Measurements from ENCODE around the gene STARD9.
"Not testable (repeated sequence)": the region's sequence is repeated elsewhere in the genome, so short reads cannot be mapped to it uniquely, and the experiment has no call there.

STARD9 gene

GRCh38 chr15:42575188-42576039, at the start of gene STARD9:
Gene STARD9, plus strand, starts transcription at chr15:42575606. Its CDS starts 110 bp downstream, at chr15:42575716.
- peak within 1 kb of the TSS; percentile 69 for H3K27ac Mint-ChIP-seq
- H3K4me1 Mint-ChIP-seq (ENCODE audit: low read depth): peaks cover 36% of the 10 kb centered on the region
- H3K36me3 Mint-ChIP-seq (ENCODE audit: low read depth): no peaks in the 10 kb centered on the region
- H3K27me3 Mint-ChIP-seq: peaks cover 3% of the 10 kb centered on the region
- peak within 1 kb of the TSS; percentile 90 for H3K4me3 Mint-ChIP-seq
- no peaks in the 10 kb centered on the region for H3K9me3 Mint-ChIP-seq

- Mint-ChIP-seq H3K27me3 (no peaks in the 10 kb centered on the region), H3K4me1 (ENCODE audit: low read depth) (no peaks in the 10 kb centered on the region), H3K36me3 (ENCODE audit: low read depth) (peaks cover 41% of the 10 kb centered on the region), H3K9me3 (no peaks in the 10 kb centered on the region), H3K27ac (no peak overlapping the region), H3K4me3 (no peak overlapping the region)
Measured at GRCh38 chr15:42528970-42529369, 46.4 kb upstream of the STARD9 start.

GRCh38 chr15:42533246-42533645, 42.2 kb upstream of the STARD9 start:
- no peak overlapping the region for H3K4me3 Mint-ChIP-seq
- no peaks in the 10 kb centered on the region for H3K9me3 Mint-ChIP-seq
- H3K27me3 Mint-ChIP-seq: no peaks in the 10 kb centered on the region
- no peak overlapping the region for H3K27ac Mint-ChIP-seq
- H3K4me1 Mint-ChIP-seq (ENCODE audit: low read depth): no peaks in the 10 kb centered on the region
- peaks cover 48% of the 10 kb centered on the region for H3K36me3 Mint-ChIP-seq (ENCODE audit: low read depth)

GRCh38 chr15:42544853-42545629, 30.4 kb upstream of the STARD9 start:
- no peaks in the 10 kb centered on the region for H3K27me3 Mint-ChIP-seq
- peaks cover 42% of the 10 kb centered on the region for H3K36me3 Mint-ChIP-seq (ENCODE audit: low read depth)
- no peaks in the 10 kb centered on the region for H3K9me3 Mint-ChIP-seq
- no peak overlapping the region for H3K4me3 Mint-ChIP-seq
- peaks cover 42% of the 10 kb centered on the region for H3K4me1 Mint-ChIP-seq (ENCODE audit: low read depth)
- no peak overlapping the region for H3K27ac Mint-ChIP-seq

- Mint-ChIP-seq H3K27ac (peak overlapping the region; percentile 99), H3K9me3 (no peaks in the 10 kb centered on the region), H3K27me3 (no peaks in the 10 kb centered on the region), H3K4me1 (ENCODE audit: low read depth) (peaks cover 54% of the 10 kb centered on the region), H3K4me3 (peak overlapping the region; percentile 100), H3K36me3 (ENCODE audit: low read depth) (peaks cover 34% of the 10 kb centered on the region)
Measured at GRCh38 chr15:42547918-42548248, 27.5 kb upstream of the STARD9 start.

GRCh38 chr15:42548249-42549031, 27.0 kb upstream of the STARD9 start, which contains the start of the genes HAUS2 and LRRC57:
Gene HAUS2, plus strand, starts transcription at chr15:42548838. Its CDS starts 35 bp downstream, at chr15:42548873.
Gene LRRC57, minus strand, starts transcription at chr15:42548793. Its CDS starts 359 bp downstream, at chr15:42548434.
- Mint-ChIP-seq H3K4me3 (peak within 1 kb of the TSS; percentile 100), H3K27me3 (no peaks in the 10 kb centered on the region), H3K9me3 (no peaks in the 10 kb centered on the region), H3K27ac (peak within 1 kb of the TSS; percentile 99), H3K36me3 (ENCODE audit: low read depth) (peaks cover 34% of the 10 kb centered on the region), H3K4me1 (ENCODE audit: low read depth) (peaks cover 56% of the 10 kb centered on the region)

- no peaks in the 10 kb centered on the region for H3K9me3 Mint-ChIP-seq
- H3K4me3 Mint-ChIP-seq: peak overlapping the region; percentile 100
Measured at GRCh38 chr15:42549032-42549491, 26.3 kb upstream of the STARD9 start.

GRCh38 chr15:42549741-42550392, 25.5 kb upstream of the STARD9 start:
- H3K36me3 Mint-ChIP-seq (ENCODE audit: low read depth): peaks cover 41% of the 10 kb centered on the region
- H3K4me3 Mint-ChIP-seq: peak overlapping the region; percentile 100
- H3K27me3 Mint-ChIP-seq: no peaks in the 10 kb centered on the region
- no peaks in the 10 kb centered on the region for H3K9me3 Mint-ChIP-seq
- H3K27ac Mint-ChIP-seq: peak overlapping the region; percentile 88
- H3K4me1 Mint-ChIP-seq (ENCODE audit: low read depth): peaks cover 60% of the 10 kb centered on the region

More at GRCh38 chr15:42549032-42549491, 26.3 kb upstream of the STARD9 start:
- H3K27ac Mint-ChIP-seq: peak overlapping the region; percentile 99
- H3K36me3 Mint-ChIP-seq (ENCODE audit: low read depth): peaks cover 36% of the 10 kb centered on the region
- H3K27me3 Mint-ChIP-seq: no peaks in the 10 kb centered on the region
- peaks cover 61% of the 10 kb centered on the region for H3K4me1 Mint-ChIP-seq (ENCODE audit: low read depth)

- Mint-ChIP-seq H3K4me3 (no peak overlapping the region), H3K27ac (no peak overlapping the region), H3K4me1 (ENCODE audit: low read depth) (peaks cover 31% of the 10 kb centered on the region), H3K27me3 (no peaks in the 10 kb centered on the region), H3K9me3 (no peaks in the 10 kb centered on the region), H3K36me3 (ENCODE audit: low read depth) (peaks cover 38% of the 10 kb centered on the region)
Measured at GRCh38 chr15:42553554-42553953, 21.9 kb upstream of the STARD9 start.

- Mint-ChIP-seq H3K36me3 (ENCODE audit: low read depth) (peaks cover 53% of the 10 kb centered on the region), H3K4me1 (ENCODE audit: low read depth) (peaks cover 16% of the 10 kb centered on the region)
- not testable (repeated sequence) for H3K9me3 Mint-ChIP-seq, H3K27me3 Mint-ChIP-seq, H3K4me3 Mint-ChIP-seq, H3K27ac Mint-ChIP-seq
Measured at GRCh38 chr15:42556550-42557207, 18.7 kb upstream of the STARD9 start.

GRCh38 chr15:42558739-42559138, 16.7 kb upstream of the STARD9 start:
- no peak overlapping the region for H3K27ac Mint-ChIP-seq
- H3K4me3 Mint-ChIP-seq: no peak overlapping the region
- peaks cover 5% of the 10 kb centered on the region for H3K4me1 Mint-ChIP-seq (ENCODE audit: low read depth)
- peaks cover 60% of the 10 kb centered on the region for H3K36me3 Mint-ChIP-seq (ENCODE audit: low read depth)
- no peaks in the 10 kb centered on the region for H3K27me3 Mint-ChIP-seq
- H3K9me3 Mint-ChIP-seq: no peaks in the 10 kb centered on the region

- Mint-ChIP-seq H3K4me3 (peak overlapping the region; percentile 90), H3K36me3 (ENCODE audit: low read depth) (no peaks in the 10 kb centered on the region), H3K27ac (peak overlapping the region; percentile 69), H3K9me3 (no peaks in the 10 kb centered on the region), H3K27me3 (peaks cover 8% of the 10 kb centered on the region), H3K4me1 (ENCODE audit: low read depth) (peaks cover 42% of the 10 kb centered on the region)
Measured at GRCh38 chr15:42576040-42576594, 711 bp downstream of the STARD9 start.

- Mint-ChIP-seq H3K27me3 (peaks cover 8% of the 10 kb centered on the region), H3K4me3 (peak overlapping the region; percentile 90), H3K36me3 (ENCODE audit: low read depth) (no peaks in the 10 kb centered on the region), H3K4me1 (ENCODE audit: low read depth) (peaks cover 48% of the 10 kb centered on the region), H3K9me3 (no peaks in the 10 kb centered on the region), H3K27ac (no peak overlapping the region)
Measured at GRCh38 chr15:42576776-42577175, 1.4 kb downstream of the STARD9 start.

Data from stimulated activated naive CD8-positive, alpha-beta T cell treated with anti-CD3 and anti-CD28 coated beads, Interleukin-15, Interleukin-2, amounts not matched to agents 100 ng/mL and 50 ng/mL, for 24 hours (primary cell).